Neural progenitor cell (in vitro differentiated cells): Measurements from ENCODE around the gene TBC1D2B. TPM values are rescaled to one million over a fixed set of nuclear protein-coding genes. Genes with fewer than 3 reads are reported as not detected.
A peak's percentile ranks its signal among the peaks of the same experiment; 100 is the strongest.

Experiments used
- DNase-seq: peaks from one replicate; pipeline ENCODE4 v3.0.0-alpha.2; 2016; ENCODE audit warnings: low spot score
- H2AFZ ChIP-seq: fragments of 200-600 bp; sonication (generic); replicated peaks from 2 replicates; pipeline ENCODE4 v1.6.1; 2016; ENCODE audit warnings: antibody characterized with exemption
- H3F3A ChIP-seq: fragments of 200-600 bp; sonication (generic); 2 replicates; pipeline ENCODE4 v1.6.1; 2016; ENCODE audit warnings: antibody characterized with exemption, low read depth
- H3K27ac ChIP-seq: fragments of 200-600 bp; sonication (generic); 2 replicates; pipeline ENCODE4 v1.5.1; 2016; ENCODE audit warnings: mild to moderate bottlenecking
- H3K27me3 ChIP-seq: fragments of 200-600 bp; sonication (generic); 2 replicates; pipeline ENCODE4 v1.6.1; 2016; ENCODE audit warnings: mild to moderate bottlenecking, moderate library complexity
- H3K36me3 ChIP-seq: fragments of 200-600 bp; sonication (generic); 2 replicates; pipeline ENCODE4 v1.5.1; 2016
- H3K4me1 ChIP-seq: fragments of 200-600 bp; sonication (generic); 2 replicates; pipeline ENCODE4 v1.6.1; 2016; ENCODE audit warnings: mixed run types
- H3K4me2 ChIP-seq: fragments of 200-600 bp; sonication (generic); 2 replicates; pipeline ENCODE4 v1.6.1; 2016
- H3K4me3 ChIP-seq: fragments of 200-600 bp; sonication (generic); 2 replicates; pipeline ENCODE4 v1.5.1; 2016
- H3K79me2 ChIP-seq: fragments of 200-600 bp; sonication (generic); 2 replicates; pipeline ENCODE4 v1.6.1; 2016; ENCODE audit warnings: low read depth
- H3K9ac ChIP-seq: fragments of 200-600 bp; sonication (generic); 2 replicates; pipeline ENCODE4 v1.6.1; 2016
- H3K9me3 ChIP-seq: fragments of 200-600 bp; sonication (generic); 2 replicates; pipeline ENCODE4 v1.5.1; 2016; ENCODE audit warnings: low read depth
- H4K20me1 ChIP-seq: fragments of 200-600 bp; sonication (generic); 2 replicates; pipeline ENCODE4 v1.6.1; 2016; ENCODE audit warnings: low read depth
- H3K27ac Mint-ChIP-seq: 3 replicates; pipeline ENCODE4 v1.8.0; 2021; ENCODE audit warnings: mixed read lengths
- H3K27me3 Mint-ChIP-seq: 2 replicates; pipeline ENCODE4 v1.8.0; 2022; ENCODE audit warnings: low read depth, mild to moderate bottlenecking, inconsistent platforms, moderate library complexity, mixed read lengths; ENCODE audit not compliant: insufficient read depth
- H3K36me3 Mint-ChIP-seq: 3 replicates; pipeline ENCODE4 v1.8.0; 2021; ENCODE audit warnings: mixed read lengths
- H3K4me1 Mint-ChIP-seq: 3 replicates; pipeline ENCODE4 v1.8.0; 2021; ENCODE audit warnings: mixed read lengths
- H3K4me3 Mint-ChIP-seq: 3 replicates; pipeline ENCODE4 v1.8.0; 2021; ENCODE audit warnings: mild to moderate bottlenecking, moderate library complexity, mixed read lengths
- H3K9me3 Mint-ChIP-seq: 3 replicates; pipeline ENCODE4 v1.8.0; 2020; ENCODE audit warnings: mixed read lengths
- EZH2 ChIP-seq: fragments of 200-600 bp; sonication (generic); IDR thresholded peaks from 2 replicates; pipeline ENCODE4 v1.6.1; 2017; ENCODE audit warnings: antibody characterized with exemption, mild to moderate bottlenecking, moderate library complexity
- EZH2phosphoT487 ChIP-seq: fragments of 200-600 bp; sonication (generic); IDR thresholded peaks from 2 replicates; pipeline ENCODE4 v1.6.1; 2017; ENCODE audit warnings: antibody characterized with exemption
- total RNA-seq: library from RNA; depleted of rRNA; stranded (reverse); fragments of >200 nt; gene quantifications from 2 replicates; pipeline ENCODE4 v1.2.3, GENCODE V29; 2015; ENCODE audit warnings: low replicate concordance
- TF ChIP-seq, protein P1 (sequence below): fragments of 200-600 bp; sonication (generic); IDR thresholded peaks from 2 replicates; pipeline ENCODE4 v1.5.1; 2017; ENCODE audit warnings: antibody characterized with exemption, mild to moderate bottlenecking

Gene TBC1D2B
- total RNA-seq, 1 donor from 2014 or later = 11.7 TPM

GRCh38 chr15:78023865-78024518 lies 53.5 kb downstream of the TBC1D2B start:
- Histone ChIP-seq H3F3A (no peaks in the 10 kb centered on the region), H3K4me2 (no peak overlapping the region), H3K36me3 (no peaks in the 10 kb centered on the region), H3K4me3 (no peak overlapping the region), H3K27me3 (no peaks in the 10 kb centered on the region), H2AFZ (no peak overlapping the region), H3K79me2 (no peaks in the 10 kb centered on the region), H3K9me3 (no peaks in the 10 kb centered on the region), H3K27ac (no peak overlapping the region), H3K9ac (no peak overlapping the region), H3K4me1 (no peaks in the 10 kb centered on the region), H4K20me1 (no peaks in the 10 kb centered on the region)
- TF ChIP-seq, protein P1, sequence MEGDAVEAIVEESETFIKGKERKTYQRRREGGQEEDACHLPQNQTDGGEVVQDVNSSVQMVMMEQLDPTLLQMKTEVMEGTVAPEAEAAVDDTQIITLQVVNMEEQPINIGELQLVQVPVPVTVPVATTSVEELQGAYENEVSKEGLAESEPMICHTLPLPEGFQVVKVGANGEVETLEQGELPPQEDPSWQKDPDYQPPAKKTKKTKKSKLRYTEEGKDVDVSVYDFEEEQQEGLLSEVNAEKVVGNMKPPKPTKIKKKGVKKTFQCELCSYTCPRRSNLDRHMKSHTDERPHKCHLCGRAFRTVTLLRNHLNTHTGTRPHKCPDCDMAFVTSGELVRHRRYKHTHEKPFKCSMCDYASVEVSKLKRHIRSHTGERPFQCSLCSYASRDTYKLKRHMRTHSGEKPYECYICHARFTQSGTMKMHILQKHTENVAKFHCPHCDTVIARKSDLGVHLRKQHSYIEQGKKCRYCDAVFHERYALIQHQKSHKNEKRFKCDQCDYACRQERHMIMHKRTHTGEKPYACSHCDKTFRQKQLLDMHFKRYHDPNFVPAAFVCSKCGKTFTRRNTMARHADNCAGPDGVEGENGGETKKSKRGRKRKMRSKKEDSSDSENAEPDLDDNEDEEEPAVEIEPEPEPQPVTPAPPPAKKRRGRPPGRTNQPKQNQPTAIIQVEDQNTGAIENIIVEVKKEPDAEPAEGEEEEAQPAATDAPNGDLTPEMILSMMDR = no peak
- TF ChIP-seq EZH2 = no peak
- TF ChIP-seq EZH2phosphoT487 = no peak
- Mint-ChIP-seq H3K9me3 (no peaks in the 10 kb centered on the region), H3K27ac (no peak overlapping the region), H3K27me3 (peaks cover 3% of the 10 kb centered on the region), H3K4me1 (peaks cover 3% of the 10 kb centered on the region), H3K36me3 (peaks cover 17% of the 10 kb centered on the region), H3K4me3 (no peak overlapping the region)
- no peak for DNase-seq

GRCh38 chr15:78023081-78023665 lies 54.3 kb downstream of the TBC1D2B start:
- H3K27ac Mint-ChIP-seq = no peak overlapping the region
- no peak overlapping the region for H3K4me3 Mint-ChIP-seq
- H3K36me3 Mint-ChIP-seq = peaks cover 14% of the 10 kb centered on the region
- Histone ChIP-seq H3K4me3 (no peak overlapping the region), H3K27ac (no peak overlapping the region), H3K4me1 (no peaks in the 10 kb centered on the region), H4K20me1 (no peaks in the 10 kb centered on the region), H3K79me2 (no peaks in the 10 kb centered on the region), H3K36me3 (no peaks in the 10 kb centered on the region), H3K9ac (no peak overlapping the region), H3F3A (no peaks in the 10 kb centered on the region), H3K27me3 (no peaks in the 10 kb centered on the region), H3K4me2 (no peak overlapping the region), H3K9me3 (no peaks in the 10 kb centered on the region), H2AFZ (no peak overlapping the region)
- no peak for DNase-seq
- TF ChIP-seq EZH2 (no peak), EZH2phosphoT487 (no peak)
- TF ChIP-seq, protein P1 = no peak
- H3K27me3 Mint-ChIP-seq = peaks cover 3% of the 10 kb centered on the region
- peaks cover 3% of the 10 kb centered on the region for H3K4me1 Mint-ChIP-seq
- H3K9me3 Mint-ChIP-seq = no peaks in the 10 kb centered on the region

DNA sequence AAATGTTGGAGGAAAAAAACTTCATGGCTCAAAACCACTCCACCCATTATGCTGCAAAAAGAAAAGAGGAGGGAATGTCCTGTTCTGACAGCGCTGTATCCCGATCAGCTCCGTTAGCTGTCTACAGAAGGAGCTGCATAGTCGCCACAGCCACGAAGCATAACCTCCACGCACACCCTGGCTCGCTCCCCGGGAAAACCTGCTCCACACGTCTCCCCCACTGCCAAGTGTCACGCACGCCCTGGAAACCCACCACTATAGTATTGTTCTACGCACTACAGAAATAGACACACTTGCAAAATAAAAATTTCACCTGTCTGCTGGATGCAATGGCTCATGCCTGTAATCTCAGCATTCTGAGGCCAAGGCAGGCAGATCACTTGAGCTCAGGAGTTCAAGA lies 55.8 kb downstream of the TBC1D2B start:
- Histone ChIP-seq H2AFZ (no peak overlapping the region), H3K79me2 (no peaks in the 10 kb centered on the region), H3K9ac (no peak overlapping the region), H3F3A (no peaks in the 10 kb centered on the region), H3K27ac (no peak overlapping the region), H3K4me2 (no peak overlapping the region), H3K4me3 (no peak overlapping the region), H3K9me3 (no peaks in the 10 kb centered on the region), H3K36me3 (no peaks in the 10 kb centered on the region), H4K20me1 (no peaks in the 10 kb centered on the region), H3K27me3 (no peaks in the 10 kb centered on the region), H3K4me1 (no peaks in the 10 kb centered on the region)
- H3K4me1 Mint-ChIP-seq = peaks cover 3% of the 10 kb centered on the region
- H3K36me3 Mint-ChIP-seq = peaks cover 10% of the 10 kb centered on the region
- DNase-seq = no peak
- TF ChIP-seq EZH2 = no peak
- TF ChIP-seq, protein P1 = no peak
- no peak for TF ChIP-seq EZH2phosphoT487
- H3K27me3 Mint-ChIP-seq = peaks cover 3% of the 10 kb centered on the region
- peak overlapping the region; percentile 58 for H3K27ac Mint-ChIP-seq
- H3K4me3 Mint-ChIP-seq = no peak overlapping the region
- no peaks in the 10 kb centered on the region for H3K9me3 Mint-ChIP-seq
